CD8-positive, alpha-beta memory T cell (primary cell): ENCODE results near the gene P2RX4. TPM values are rescaled to one million over a fixed set of nuclear protein-coding genes. Genes with fewer than 3 reads are reported as not detected.

Experiments
- CTCF ChIA-PET: fragments of 350-600 bp; sonication (Branson Sonifier 250); formaldehyde crosslinking; loops from one replicate; lab custom pipeline; 2021; ENCODE audit warnings: antibody characterized with exemption; lab: Charles Lee
- POLR2A ChIA-PET: fragments of 350-600 bp; sonication (Branson Sonifier 250); formaldehyde crosslinking; loops from one replicate; lab custom pipeline; 2021; ENCODE audit warnings: antibody characterized with exemption; lab: Charles Lee
- DNase-seq, 5 donors: peaks; one replicate each; pipeline versions ENCODE4 v3.0.0 to v3.0.0-alpha.2; 2020 to 2022; ENCODE audit warnings: mixed read lengths in 1 of 5
- H3K27ac ChIP-seq: one replicate; pipeline ENCODE4 v1.7.0; 2013; ENCODE audit warnings: low read depth, mild to moderate bottlenecking, low read length, moderate library complexity
- H3K27me3 ChIP-seq: 2 replicates; pipeline ENCODE4 v1.7.0; 2013; ENCODE audit warnings: low read length, mild to moderate bottlenecking; ENCODE audit not compliant: insufficient read depth, poor library complexity, severe bottlenecking
- H3K36me3 ChIP-seq: 2 replicates; pipeline ENCODE4 v1.7.0; 2013; ENCODE audit warnings: mild to moderate bottlenecking, low read length, moderate library complexity; ENCODE audit not compliant: insufficient read depth
- H3K4me1 ChIP-seq: 2 replicates; pipeline ENCODE4 v1.7.0; 2013; ENCODE audit warnings: mild to moderate bottlenecking, low read length, moderate library complexity; ENCODE audit not compliant: insufficient read depth
- H3K4me3 ChIP-seq: 2 replicates; pipeline ENCODE4 v1.7.0; 2013; ENCODE audit warnings: mild to moderate bottlenecking, low read length
- H3K9me3 ChIP-seq: 2 replicates; pipeline ENCODE4 v1.7.0; 2013; ENCODE audit warnings: mild to moderate bottlenecking, low read length
- H3K27ac Mint-ChIP-seq, 8 donors: one replicate each; pipeline ENCODE4 v1.8.0; 2020 to 2021; ENCODE audit warnings: mixed read lengths in 8 of 8, mild to moderate bottlenecking in 6 of 8, inconsistent platforms in 3 of 8, moderate library complexity in 3 of 8
- H3K27me3 Mint-ChIP-seq, 2 donors: one replicate each; pipeline ENCODE4 v1.8.0; 2020 to 2021; ENCODE audit warnings: mixed read lengths in 2 of 2, mild to moderate bottlenecking in 1 of 2, moderate library complexity in 1 of 2
- H3K36me3 Mint-ChIP-seq, 3 donors: one replicate each; pipeline ENCODE4 v1.8.0; 2020 to 2021; ENCODE audit warnings: mixed read lengths in 3 of 3, inconsistent platforms in 1 of 3, mild to moderate bottlenecking in 1 of 3
- H3K4me1 Mint-ChIP-seq, 3 donors: one replicate each; pipeline ENCODE4 v1.8.0; 2020 to 2021; ENCODE audit warnings: mixed read lengths in 3 of 3, inconsistent platforms in 1 of 3, mild to moderate bottlenecking in 1 of 3
- H3K4me3 Mint-ChIP-seq, 7 donors: one replicate each; pipeline ENCODE4 v1.8.0; 2020 to 2021; ENCODE audit warnings: mixed read lengths in 7 of 7, mild to moderate bottlenecking in 6 of 7, moderate library complexity in 4 of 7, inconsistent platforms in 2 of 7
- H3K9me3 Mint-ChIP-seq, 5 donors: one replicate each; pipeline ENCODE4 v1.8.0; 2020 to 2022; ENCODE audit warnings: mixed read lengths in 5 of 5, mild to moderate bottlenecking in 3 of 5, moderate library complexity in 2 of 5, inconsistent platforms in 1 of 5
- polyA plus RNA-seq: library from polyadenylated mRNA; unstranded; fragments of 300-500 nt; fragmentation: Illumina TruSeq; gene quantifications from one replicate; pipeline ENCODE4 v1.2.3, GENCODE V29; 2021
- total RNA-seq, 2 experiments: library from RNA; stranded (reverse); gene quantifications; one replicate each; pipeline ENCODE4 v1.2.3, GENCODE V29; 2021

The P2RX4 gene
- total and polyA plus RNA-seq, 3 experiments from 2014 or later: 27.0 to 40.3 (median 39.2) TPM

DNA sequence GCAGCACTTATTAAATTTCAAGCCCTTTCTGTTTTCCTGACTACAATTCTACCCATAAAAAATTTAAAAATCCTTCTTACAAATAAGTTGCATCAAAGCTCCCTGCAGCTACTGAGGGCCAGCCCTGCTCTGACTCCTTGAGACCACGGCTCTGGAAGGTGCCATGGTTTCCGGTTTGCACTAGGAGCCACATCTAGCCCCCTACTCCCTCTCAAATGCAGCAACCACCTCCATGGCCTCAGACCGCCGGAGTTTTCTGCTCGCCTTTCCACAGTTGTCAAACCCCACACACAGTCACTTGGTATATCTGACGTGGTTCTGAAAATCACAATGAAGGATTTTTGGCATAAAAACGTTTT, 30.1 kb downstream of the P2RX4 start:
- POLR2A ChIA-PET: interaction anchor here (0.6 to 3.9 kb wide), 3 partner anchors 12 to 30 kb away, joined by 3 to 14 read pairs (median 3); no protein-coding TSS in a partner anchor
- H3K4me1 Mint-ChIP-seq: peaks cover 31 to 52% (median 35%) of the 10 kb centered on the region in 3 donors
- H3K4me3 ChIP-seq: no peak overlapping the region

DNA sequence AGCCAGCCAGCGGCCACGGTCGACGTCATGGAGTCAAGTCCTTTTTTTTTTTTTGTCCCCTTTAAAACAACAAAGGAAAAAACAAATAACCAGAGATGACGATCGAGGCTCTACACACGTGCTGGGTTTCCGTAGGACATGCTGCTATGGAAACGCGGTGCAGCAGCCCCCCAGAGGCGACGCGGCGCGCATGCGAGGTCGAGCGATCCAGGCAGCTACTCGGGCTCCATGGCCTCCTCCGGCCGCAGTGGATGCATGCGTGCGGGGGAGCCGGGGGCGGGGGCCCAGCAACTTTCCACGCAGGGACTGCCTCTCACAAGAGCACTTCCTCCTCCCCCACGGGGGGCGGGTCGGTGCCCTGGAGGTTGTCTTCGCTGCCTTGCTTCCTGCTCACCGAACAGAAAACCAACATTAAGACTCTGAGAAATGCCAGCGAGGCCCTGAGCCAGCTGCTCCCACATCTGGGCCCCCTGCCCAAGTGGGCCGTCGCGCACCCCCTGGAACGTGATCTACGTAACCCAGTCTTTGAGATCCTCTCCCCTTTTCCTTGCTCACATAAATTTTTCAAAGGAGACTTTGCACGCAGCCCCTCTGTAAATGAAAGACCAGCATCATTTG, 30.7 kb downstream of the P2RX4 start:
- POLR2A ChIA-PET: interaction anchor here (0.5 to 3.9 kb wide), 3 partner anchors 9 to 30 kb away, joined by 3 to 14 read pairs (median 3); no protein-coding TSS in a partner anchor
- peak; percentile 84 to 100 (median 95) for DNase-seq
- no peaks in the 10 kb centered on the region for H3K27me3 ChIP-seq
- Mint-ChIP-seq H3K4me3 (peak overlapping the region; percentile 67 to 96 (median 88)), H3K4me1 (peaks cover 31 to 52% (median 35%) of the 10 kb centered on the region in 3 donors), H3K27ac (peak overlapping the region; percentile 98 to 100 (median 99)), H3K36me3 (peaks cover 0 to 25% (median 5%) of the 10 kb centered on the region in 3 donors), H3K27me3 (no peaks in the 10 kb centered on the region), H3K9me3 (no peaks in the 10 kb centered on the region)
- peak overlapping the region; percentile 56 for H3K4me3 ChIP-seq
- peaks cover 37% of the 10 kb centered on the region for H3K4me1 ChIP-seq
- CTCF ChIA-PET: interaction anchor here (1.2 to 3.4 kb wide), 5 partner anchors 10 to 269 kb away, joined by 3 to 27 read pairs (median 4); no protein-coding TSS in a partner anchor
- H3K36me3 ChIP-seq: peaks cover 4% of the 10 kb centered on the region
- no peaks in the 10 kb centered on the region for H3K9me3 ChIP-seq
- H3K27ac ChIP-seq: peak overlapping the region; percentile 49

More for the DNA sequence above, 30.1 kb downstream of the P2RX4 start:
- CTCF ChIA-PET: interaction anchor here (1.0 to 3.4 kb wide), 6 partner anchors 10 to 180 kb away, joined by 3 to 27 read pairs (median 6); no protein-coding TSS in a partner anchor
- no peaks in the 10 kb centered on the region for H3K27me3 Mint-ChIP-seq
- peak overlapping the region; percentile 49 for H3K27ac ChIP-seq
- H3K9me3 Mint-ChIP-seq: no peaks in the 10 kb centered on the region
- H3K4me1 ChIP-seq: peaks cover 37% of the 10 kb centered on the region
- DNase-seq: no peak
- H3K4me3 Mint-ChIP-seq: peak overlapping the region; percentile 67 to 96 (median 88)
- no peaks in the 10 kb centered on the region for H3K9me3 ChIP-seq
- H3K27me3 ChIP-seq: no peaks in the 10 kb centered on the region
- peaks cover 3% of the 10 kb centered on the region for H3K36me3 ChIP-seq
- H3K27ac Mint-ChIP-seq: peak overlapping the region; percentile 98 to 100 (median 99)
- H3K36me3 Mint-ChIP-seq: peaks cover 0 to 30% (median 5%) of the 10 kb centered on the region in 3 donors

- Histone ChIP-seq H3K4me1 (peaks cover 37% of the 10 kb centered on the region), H3K27ac (peak overlapping the region; percentile 49), H3K27me3 (no peaks in the 10 kb centered on the region), H3K9me3 (no peaks in the 10 kb centered on the region), H3K4me3 (peak overlapping the region; percentile 56), H3K36me3 (peaks cover 4% of the 10 kb centered on the region)
- H3K4me3 Mint-ChIP-seq: peak overlapping the region; percentile 67 to 96 (median 88)
- DNase-seq: no peak
- H3K9me3 Mint-ChIP-seq: no peaks in the 10 kb centered on the region
- POLR2A ChIA-PET: interaction anchor here (0.5 to 3.9 kb wide), 2 partner anchors 10 to 17 kb away, joined by 3 to 14 read pairs; no protein-coding TSS in a partner anchor
- CTCF ChIA-PET: interaction anchor here (1.6 to 3.4 kb wide), 2 partner anchors 11 to 269 kb away, joined by 4 to 27 read pairs; no protein-coding TSS in a partner anchor
- H3K27me3 Mint-ChIP-seq: no peaks in the 10 kb centered on the region
- H3K27ac Mint-ChIP-seq: peak overlapping the region; percentile 98 to 99 (median 99)
- peaks cover 0 to 20% (median 4%) of the 10 kb centered on the region in 3 donors for H3K36me3 Mint-ChIP-seq
- H3K4me1 Mint-ChIP-seq: peaks cover 31 to 52% (median 33%) of the 10 kb centered on the region in 3 donors
Observed at GRCh38 chr12:121241156-121241970, 31.4 kb downstream of the P2RX4 start.

GRCh38 chr12:121245031-121245430, 35.1 kb downstream of the P2RX4 start:
- ChIA-PET POLR2A (interaction anchor here (0.6 kb wide), 1 partner anchor 52 kb away, joined by 3 read pairs; no protein-coding TSS in a partner anchor), CTCF (no interaction called here)
- Mint-ChIP-seq H3K4me1 (peaks cover 18 to 26% (median 19%) of the 10 kb centered on the region in 3 donors), H3K27ac (no peak overlapping the region), H3K9me3 (no peaks in the 10 kb centered on the region), H3K36me3 (peaks cover 0 to 38% (median 9%) of the 10 kb centered on the region in 3 donors), H3K27me3 (no peaks in the 10 kb centered on the region), H3K4me3 (no peak overlapping the region)
- DNase-seq: no peak
- H3K4me3 ChIP-seq: no peak overlapping the region
- H3K4me1 ChIP-seq: peaks cover 22% of the 10 kb centered on the region
- peaks cover 9% of the 10 kb centered on the region for H3K36me3 ChIP-seq
- no peaks in the 10 kb centered on the region for H3K27me3 ChIP-seq
- H3K27ac ChIP-seq: no peak overlapping the region
- no peaks in the 10 kb centered on the region for H3K9me3 ChIP-seq

DNA sequence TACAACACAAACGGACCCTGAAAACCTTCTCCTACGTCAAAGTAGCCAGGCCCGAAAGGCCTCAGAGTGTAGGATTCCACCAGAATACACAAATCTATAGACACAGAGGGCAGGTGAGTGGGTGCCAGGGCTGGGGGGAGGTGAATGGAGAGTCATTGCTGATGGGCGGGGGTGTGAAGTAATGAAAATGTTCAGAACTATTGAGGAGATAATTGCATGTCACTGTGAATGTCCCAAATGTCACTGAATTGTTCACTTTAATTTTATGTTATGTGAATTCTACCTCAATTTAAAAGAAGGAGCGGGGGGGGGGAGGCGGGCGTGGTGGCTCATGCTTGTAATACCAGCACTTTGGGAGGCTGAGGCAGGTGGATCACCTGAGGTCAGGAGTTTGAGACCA, 36.0 kb downstream of the P2RX4 start:
- Mint-ChIP-seq H3K4me1 (peaks cover 9 to 17% (median 10%) of the 10 kb centered on the region in 3 donors), H3K9me3 (no peaks in the 10 kb centered on the region), H3K36me3 (peaks cover 2 to 46% (median 14%) of the 10 kb centered on the region in 3 donors), H3K27me3 (no peaks in the 10 kb centered on the region), H3K27ac (peak overlapping the region in 3 of 8 donors; percentile 1 to 90 (median 43)), H3K4me3 (no peak overlapping the region)
- H3K36me3 ChIP-seq: peaks cover 9% of the 10 kb centered on the region
- H3K4me1 ChIP-seq: peaks cover 16% of the 10 kb centered on the region
- H3K27me3 ChIP-seq: no peaks in the 10 kb centered on the region
- no peaks in the 10 kb centered on the region for H3K9me3 ChIP-seq
- CTCF ChIA-PET: no interaction called here
- POLR2A ChIA-PET: no interaction called here
- no peak overlapping the region for H3K4me3 ChIP-seq
- no peak for DNase-seq
- H3K27ac ChIP-seq: no peak overlapping the region

DNA sequence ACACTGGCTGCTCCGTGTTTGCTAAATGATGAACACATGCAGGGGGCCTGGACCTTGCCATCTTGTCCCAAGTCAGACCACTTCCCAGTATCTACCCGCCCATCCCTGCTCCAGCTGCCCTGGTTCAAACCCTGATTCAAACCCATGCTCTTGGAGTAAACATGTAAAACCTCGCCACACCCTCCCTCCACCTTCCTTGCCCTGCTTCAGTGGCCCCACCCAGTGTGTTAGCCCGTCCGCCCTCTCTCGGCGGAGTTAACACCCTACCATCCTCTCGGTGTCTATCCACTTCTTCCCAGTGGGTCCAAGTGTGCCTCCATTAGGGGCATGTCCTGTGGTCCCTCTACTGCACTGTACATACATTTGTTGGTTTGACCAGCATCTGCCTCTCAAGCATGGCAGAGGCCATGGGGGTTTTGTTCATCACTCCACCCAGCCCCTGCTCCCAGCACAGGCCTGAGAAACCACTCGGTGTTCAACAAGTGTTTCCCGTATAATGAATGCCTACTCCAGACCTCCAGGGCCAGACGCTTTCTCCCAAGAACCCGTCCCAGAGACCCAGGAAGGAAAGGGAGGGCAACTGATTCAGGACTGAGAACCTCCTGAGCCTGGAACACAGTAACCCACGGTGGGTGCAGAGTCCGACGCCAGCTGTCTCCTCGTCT, 37.1 kb downstream of the P2RX4 start:
- H3K9me3 ChIP-seq: no peaks in the 10 kb centered on the region
- CTCF ChIA-PET: no interaction called here
- no peak overlapping the region for H3K4me3 ChIP-seq
- H3K9me3 Mint-ChIP-seq: no peaks in the 10 kb centered on the region
- peaks cover 9% of the 10 kb centered on the region for H3K36me3 ChIP-seq
- no peaks in the 10 kb centered on the region for H3K27me3 ChIP-seq
- POLR2A ChIA-PET: no interaction called here
- peaks cover 0 to 6% (median 2%) of the 10 kb centered on the region in 3 donors for H3K4me1 Mint-ChIP-seq
- DNase-seq: no peak
- H3K27ac ChIP-seq: no peak overlapping the region
- peak overlapping the region in 5 of 8 donors; percentile 19 to 78 (median 42) for H3K27ac Mint-ChIP-seq
- no peak overlapping the region for H3K4me3 Mint-ChIP-seq
- H3K4me1 ChIP-seq: peaks cover 5% of the 10 kb centered on the region
- peaks cover 5 to 54% (median 14%) of the 10 kb centered on the region in 3 donors for H3K36me3 Mint-ChIP-seq
- H3K27me3 Mint-ChIP-seq: no peaks in the 10 kb centered on the region

- Mint-ChIP-seq H3K27ac (no peak overlapping the region), H3K4me1 (peaks cover 0 to 1% (median under 1%) of the 10 kb centered on the region in 3 donors), H3K4me3 (no peak overlapping the region), H3K36me3 (peaks cover 15 to 64% (median 21%) of the 10 kb centered on the region in 3 donors), H3K9me3 (no peaks in the 10 kb centered on the region), H3K27me3 (no peaks in the 10 kb centered on the region)
- no peak overlapping the region for H3K4me3 ChIP-seq
- no peaks in the 10 kb centered on the region for H3K9me3 ChIP-seq
- peaks cover 9% of the 10 kb centered on the region for H3K36me3 ChIP-seq
- H3K27me3 ChIP-seq: no peaks in the 10 kb centered on the region
- DNase-seq: no peak
- H3K27ac ChIP-seq: no peak overlapping the region
- no peaks in the 10 kb centered on the region for H3K4me1 ChIP-seq
- ChIA-PET CTCF (interaction anchor here (0.9 kb wide), 1 partner anchor 19 kb away, joined by 4 read pairs; no protein-coding TSS in a partner anchor), POLR2A (no interaction called here)
Observed at GRCh38 chr12:121248622-121249021, 38.7 kb downstream of the P2RX4 start.
